Smooth muscle cell (in vitro differentiated cells): ENCODE measurements around the gene SNRNP25. TPM values are rescaled to one million over a fixed set of nuclear protein-coding genes. Genes with fewer than 3 reads are reported as not detected.
A peak's percentile ranks its signal among the peaks of the same experiment; 100 is the strongest.

Source experiments
- DNase-seq: peaks from one replicate; lab custom pipeline; 2025; ENCODE audit not compliant: unreplicated experiment; lab: John Stamatoyannopoulos, UW
- H2AFZ ChIP-seq: fragments of 200-600 bp; sonication (generic); 2 replicates; pipeline ENCODE4 v1.6.0; 2016; ENCODE audit warnings: antibody characterized with exemption, low read depth, mild to moderate bottlenecking
- H3F3A ChIP-seq: fragments of 200-600 bp; sonication (generic); 2 replicates; pipeline ENCODE4 v1.6.0; 2017; ENCODE audit warnings: antibody characterized with exemption, low read depth
- H3K27ac ChIP-seq: fragments of 200-600 bp; sonication (generic); 2 replicates; pipeline ENCODE4 v1.5.1; 2016; ENCODE audit warnings: low read depth, mild to moderate bottlenecking
- H3K27me3 ChIP-seq: fragments of 200-600 bp; sonication (generic); 2 replicates; pipeline ENCODE4 v1.6.1; 2016; ENCODE audit warnings: low read depth, mild to moderate bottlenecking
- H3K36me3 ChIP-seq: fragments of 200-600 bp; sonication (generic); 2 replicates; pipeline ENCODE4 v1.5.1; 2016; ENCODE audit warnings: low read depth
- H3K4me1 ChIP-seq: fragments of 200-600 bp; sonication (generic); 2 replicates; pipeline ENCODE4 v1.5.1; 2016; ENCODE audit warnings: low read depth
- H3K4me2 ChIP-seq: fragments of 200-600 bp; sonication (generic); 2 replicates; pipeline ENCODE4 v1.6.0; 2016; ENCODE audit warnings: mild to moderate bottlenecking
- H3K4me3 ChIP-seq: fragments of 200-600 bp; sonication (generic); 2 replicates; pipeline ENCODE4 v1.5.1; 2016; ENCODE audit warnings: mild to moderate bottlenecking
- H3K79me2 ChIP-seq: fragments of 200-600 bp; sonication (generic); 2 replicates; pipeline ENCODE4 v1.6.0; 2016; ENCODE audit warnings: low read depth, mild to moderate bottlenecking
- H3K9ac ChIP-seq: fragments of 200-600 bp; sonication (generic); 2 replicates; pipeline ENCODE4 v1.6.0; 2016; ENCODE audit warnings: low read depth
- H3K9me3 ChIP-seq: fragments of 200-600 bp; sonication (generic); replicated peaks from 2 replicates; pipeline ENCODE4 v1.5.1; 2016; ENCODE audit warnings: low read depth
- H4K20me1 ChIP-seq: fragments of 200-600 bp; sonication (generic); 2 replicates; pipeline ENCODE4 v1.6.0; 2016; ENCODE audit warnings: low read depth
- CTCF ChIP-seq: fragments of 200-600 bp; sonication (generic); IDR thresholded peaks from 2 replicates; pipeline ENCODE4 v1.5.1; 2017; ENCODE audit warnings: borderline replicate concordance, mild to moderate bottlenecking, antibody characterized with exemption; ENCODE audit not compliant: insufficient read depth, poor library complexity, severe bottlenecking
- WGBS: methylation state at CpG from one replicate; pipeline ENCODE4 v1.1.7; 2016; ENCODE audit warnings: low lambda C conversion rate; 5-methylcytosine and 5-hydroxymethylcytosine counted together
- polyA plus RNA-seq: library from polyadenylated mRNA; unstranded; fragments of >200 nt; fragmentation: Nextera tagmentation; extraction: Ambion mirVana; gene quantifications from 2 replicates; pipeline ENCODE4 v1.2.1, GENCODE V29; 2016
- total RNA-seq: library from RNA; depleted of rRNA; stranded (reverse); fragments of >200 nt; gene quantifications from 2 replicates; pipeline ENCODE4 v1.2.3, GENCODE V29; 2014

SNRNP25 gene
- total and polyA plus RNA-seq, 2 experiments from 2014 or later, result 20.1 to 45.9 TPM

DNA sequence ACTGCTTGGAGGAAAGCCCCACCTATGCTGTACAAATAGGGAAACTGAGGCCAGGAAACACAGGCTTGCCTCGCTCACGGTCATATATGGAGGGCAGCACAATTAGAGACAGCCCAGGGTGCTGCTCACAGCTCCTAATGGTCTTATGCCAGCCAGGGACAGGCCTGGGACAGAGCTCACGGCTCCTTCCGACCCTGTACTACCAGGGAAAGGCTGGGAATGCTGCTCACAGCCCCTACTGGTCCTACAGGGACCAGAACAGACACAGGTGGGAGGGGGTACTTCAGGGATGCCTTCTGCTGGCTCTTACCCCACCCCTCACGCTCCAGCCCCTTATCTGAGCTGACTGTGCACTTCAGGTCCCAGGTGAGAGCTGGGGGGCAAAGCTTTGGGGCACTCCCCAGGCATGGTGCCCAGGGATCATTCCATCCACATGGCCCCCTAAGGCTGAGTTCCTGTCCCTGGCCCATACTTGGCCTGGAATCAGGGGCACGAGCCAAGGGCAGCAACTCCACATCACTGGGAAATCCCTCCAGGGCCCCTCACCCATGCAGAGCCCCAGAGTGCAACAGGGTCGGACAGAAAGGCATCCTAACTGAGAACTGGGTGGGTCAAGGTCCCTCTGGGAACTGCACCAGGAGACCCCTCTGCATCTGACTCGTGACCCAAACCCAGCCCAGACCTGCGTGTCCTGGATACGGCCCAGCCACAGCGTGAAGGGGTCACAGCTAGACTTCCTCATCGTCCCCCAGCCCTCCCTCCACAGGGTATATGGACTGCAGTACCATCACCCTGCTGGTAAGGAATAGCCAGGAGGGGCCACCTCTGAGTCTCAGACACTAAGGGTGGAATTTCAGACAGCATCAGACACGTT, 12.9 kb downstream of the SNRNP25 start:
- H2AFZ ChIP-seq, result no peak overlapping the region
- H3F3A ChIP-seq, result no peaks in the 10 kb centered on the region
- DNase-seq, result no peak
- no peaks in the 10 kb centered on the region for H3K9me3 ChIP-seq
- H3K4me2 ChIP-seq, result no peak overlapping the region
- no peak overlapping the region for H3K4me3 ChIP-seq
- H3K27ac ChIP-seq, result no peak overlapping the region
- no peaks in the 10 kb centered on the region for H3K27me3 ChIP-seq
- H3K36me3 ChIP-seq, result no peaks in the 10 kb centered on the region
- H4K20me1 ChIP-seq, result peaks cover 85% of the 10 kb centered on the region
- H3K4me1 ChIP-seq, result peaks cover 23% of the 10 kb centered on the region
- no peak for TF ChIP-seq CTCF
- WGBS, result 87% methylated on average over 13 of the region's 13 CpGs
- H3K9ac ChIP-seq, result no peak overlapping the region
- H3K79me2 ChIP-seq, result peaks cover 64% of the 10 kb centered on the region

GRCh38 chr16:67183-67791, 13.7 kb downstream of the SNRNP25 start:
- 94% methylated on average over 10 of the region's 10 CpGs for WGBS
- H3K36me3 ChIP-seq, result no peaks in the 10 kb centered on the region
- TF ChIP-seq CTCF, result no peak
- no peaks in the 10 kb centered on the region for H3F3A ChIP-seq
- DNase-seq, result no peak
- H4K20me1 ChIP-seq, result peaks cover 85% of the 10 kb centered on the region
- H3K4me3 ChIP-seq, result no peak overlapping the region
- no peak overlapping the region for H3K27ac ChIP-seq
- no peaks in the 10 kb centered on the region for H3K27me3 ChIP-seq
- H3K9me3 ChIP-seq, result no peaks in the 10 kb centered on the region
- peaks cover 23% of the 10 kb centered on the region for H3K4me1 ChIP-seq
- peaks cover 64% of the 10 kb centered on the region for H3K79me2 ChIP-seq
- no peak overlapping the region for H3K9ac ChIP-seq
- no peak overlapping the region for H2AFZ ChIP-seq
- no peak overlapping the region for H3K4me2 ChIP-seq

DNA sequence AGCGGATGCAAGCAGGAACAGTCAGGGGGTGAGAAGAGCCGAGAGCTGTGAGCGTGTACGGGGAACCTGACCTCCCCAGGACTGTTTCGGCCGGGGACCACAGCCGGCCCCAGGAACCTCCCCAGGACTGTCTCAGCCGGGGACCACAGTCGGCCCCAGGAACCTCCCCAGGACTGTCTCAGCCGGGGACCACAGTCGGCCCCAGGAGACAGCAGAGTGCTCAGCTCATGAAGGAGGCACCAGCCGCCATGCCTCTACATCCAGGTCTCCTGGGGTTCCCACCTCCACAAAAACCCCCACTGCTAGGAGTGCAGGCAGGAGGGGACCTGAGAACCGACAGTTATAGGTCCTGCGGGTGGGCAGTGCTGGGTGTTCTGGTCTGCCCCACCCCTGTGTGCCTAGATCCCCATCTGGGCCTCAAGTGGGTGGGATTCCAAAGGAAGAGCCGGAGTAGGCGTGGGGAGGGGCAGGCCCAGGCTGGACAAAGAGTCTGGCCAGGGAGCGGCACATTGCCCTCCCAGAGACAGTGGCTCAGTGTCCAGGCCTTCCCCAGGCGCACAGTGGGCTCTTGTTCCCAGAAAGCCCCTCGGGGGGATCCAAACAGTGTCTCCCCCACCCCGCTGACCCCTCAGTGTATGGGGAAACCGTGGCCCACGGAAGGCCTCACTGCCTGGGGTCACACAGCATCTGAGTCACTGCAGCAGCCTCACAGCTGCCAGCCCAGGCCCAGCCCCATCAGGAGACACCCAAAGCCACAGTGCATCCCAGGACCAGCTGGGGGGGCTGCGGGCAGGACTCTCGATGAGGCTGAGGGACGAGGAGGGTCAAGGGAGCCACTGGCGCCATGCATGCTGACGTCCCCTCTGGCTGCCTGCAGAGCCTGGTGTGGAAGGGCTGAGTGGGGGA, 14.5 kb downstream of the SNRNP25 start:
- Histone ChIP-seq H3K36me3 (no peaks in the 10 kb centered on the region), H3K27me3 (no peaks in the 10 kb centered on the region), H4K20me1 (peaks cover 82% of the 10 kb centered on the region), H3K79me2 (peaks cover 64% of the 10 kb centered on the region), H2AFZ (no peak overlapping the region), H3K9me3 (no peaks in the 10 kb centered on the region), H3K9ac (peak overlapping the region; percentile 28), H3K4me1 (peaks cover 29% of the 10 kb centered on the region), H3K4me3 (no peak overlapping the region), H3K4me2 (peak overlapping the region; percentile 65), H3K27ac (peak overlapping the region; percentile 35), H3F3A (no peaks in the 10 kb centered on the region)
- TF ChIP-seq CTCF, result no peak
- DNase-seq, result no peak
- 72% methylated on average over 26 of the region's 27 CpGs for WGBS
